NT2/D1 (cell line): Measurements from ENCODE around the gene LRMDA.

ENCODE experiments used
- SUZ12 ChIP-seq: IDR thresholded peaks from 2 replicates; pipeline ENCODE4 v1.6.1; 2011; ENCODE audit not compliant: insufficient read length, insufficient read depth; ENCODE audit errors: extremely low read depth
- ZNF274 ChIP-seq: IDR thresholded peaks from 2 replicates; pipeline ENCODE4 v1.6.1; 2011; ENCODE audit warnings: mild to moderate bottlenecking, low read depth, low read length

- TF ChIP-seq ZNF274 (no peak), SUZ12 (no peak)
These were observed 448.8 kb downstream of the LRMDA start for GRCh38 chr10:75880031-75880775.
